ENCODE results near the gene NUDT4. TPM values are rescaled to one million over a fixed set of nuclear protein-coding genes. Genes with fewer than 3 reads are reported as not detected.

NUDT4 gene
- total RNA-seq (2022; extraction: Qiagen RNA extraction; ENCODE audit: low read depth) = 27.5 to 42.1 TPM (median 35.5 TPM) in 5 replicates

GRCh38 chr12:93377252-93378195, at the start of gene NUDT4:
Gene NUDT4, plus strand, starts transcription at chr12:93377925. Its CDS starts 398 bp downstream, at chr12:93378323.

GRCh38 chr12:93441617-93442410, 64.1 kb downstream of the NUDT4 start, which contains the start of gene UBE2N:
Gene UBE2N, minus strand, starts transcription at chr12:93441947. Its CDS starts 63 bp downstream, at chr12:93441884.

Other genes starting within 250 kb of the NUDT4 start
- 158 to 184 TPM (median 176 TPM) in 5 replicates for gene UBE2N, start 64.0 kb downstream of the NUDT4 start, total RNA-seq (2022; extraction: Qiagen RNA extraction; ENCODE audit: low read depth)
- 49.5 to 59.2 TPM (median 56.0 TPM) in 5 replicates for gene MRPL42, start 89.6 kb downstream of the NUDT4 start, total RNA-seq (2022; extraction: Qiagen RNA extraction; ENCODE audit: low read depth)
- gene SOCS2, start 194.8 kb downstream of the NUDT4 start, total RNA-seq (2022; extraction: Qiagen RNA extraction; ENCODE audit: low read depth) = 23.1 to 32.3 TPM (median 27.1 TPM) in 5 replicates